Neutrophil (primary cell): ENCODE measurements around the gene ATP7B.

Experiments used
- H3K27ac ChIP-seq: fragments of 200-600 bp; sonication (generic); 2 replicates; pipeline ENCODE4 v1.5.1; 2016; ENCODE audit warnings: mild to moderate bottlenecking, moderate library complexity
- H3K27me3 ChIP-seq: fragments of 200-600 bp; sonication (generic); 2 replicates; pipeline ENCODE4 v1.6.0; 2016; ENCODE audit warnings: mild to moderate bottlenecking
- H3K36me3 ChIP-seq: fragments of 200-600 bp; sonication (generic); 2 replicates; pipeline ENCODE4 v1.5.1; 2017
- H3K4me1 ChIP-seq, 2 experiments: fragments of 200-600 bp in 1 of 2; sonication (generic) in 1 of 2; 1 replicate in 1 of 2; 2 replicates in 1 of 2; pipeline versions ENCODE4 v1.5.1 to v1.6.1; 2013 to 2016; ENCODE audit warnings: low read depth in 1 of 2, low read length in 1 of 2, mild to moderate bottlenecking in 1 of 2, moderate library complexity in 1 of 2; ENCODE audit not compliant: control insufficient read depth in 1 of 2, insufficient read depth in 1 of 2
- H3K4me3 ChIP-seq, 2 experiments: fragments of 200-600 bp in 1 of 2; sonication (generic) in 1 of 2; 1 replicate in 1 of 2; 2 replicates in 1 of 2; pipeline ENCODE4 v1.5.1; 2013 to 2016; ENCODE audit warnings: low read depth in 1 of 2, low read length in 1 of 2, mild to moderate bottlenecking in 1 of 2, moderate library complexity in 1 of 2
- H3K9me3 ChIP-seq: fragments of 200-600 bp; sonication (generic); 2 replicates; pipeline ENCODE4 v1.5.1; 2016
- TF ChIP-seq, protein P1 (sequence below): fragments of 200-600 bp; sonication (generic); IDR thresholded peaks from 2 replicates; pipeline ENCODE4 v1.5.1; 2016; ENCODE audit warnings: antibody characterized with exemption

Gene ATP7B

DNA sequence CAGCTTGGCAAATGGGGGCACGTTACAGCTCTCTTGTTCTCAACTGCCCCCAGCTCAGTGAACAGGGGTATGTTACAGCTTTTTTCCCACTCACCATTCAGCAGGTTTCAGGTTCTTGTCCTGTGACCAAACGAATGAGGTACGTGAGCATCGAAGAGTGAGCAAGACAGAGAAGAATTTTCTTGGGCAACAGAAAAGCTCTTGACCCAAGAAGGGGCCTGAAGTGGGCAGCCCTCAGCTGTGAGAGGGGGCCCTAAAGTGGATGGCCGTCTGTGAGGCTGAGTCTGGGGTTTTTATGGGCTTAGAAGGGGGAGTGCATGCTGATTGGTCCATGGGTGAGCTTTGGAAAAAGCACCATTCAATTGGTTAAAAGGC, 128.0 kb downstream of the ATP7B start:
- no peaks in the 10 kb centered on the region for H3K4me1 ChIP-seq
- H3K9me3 ChIP-seq = no peaks in the 10 kb centered on the region
- TF ChIP-seq, protein P1, sequence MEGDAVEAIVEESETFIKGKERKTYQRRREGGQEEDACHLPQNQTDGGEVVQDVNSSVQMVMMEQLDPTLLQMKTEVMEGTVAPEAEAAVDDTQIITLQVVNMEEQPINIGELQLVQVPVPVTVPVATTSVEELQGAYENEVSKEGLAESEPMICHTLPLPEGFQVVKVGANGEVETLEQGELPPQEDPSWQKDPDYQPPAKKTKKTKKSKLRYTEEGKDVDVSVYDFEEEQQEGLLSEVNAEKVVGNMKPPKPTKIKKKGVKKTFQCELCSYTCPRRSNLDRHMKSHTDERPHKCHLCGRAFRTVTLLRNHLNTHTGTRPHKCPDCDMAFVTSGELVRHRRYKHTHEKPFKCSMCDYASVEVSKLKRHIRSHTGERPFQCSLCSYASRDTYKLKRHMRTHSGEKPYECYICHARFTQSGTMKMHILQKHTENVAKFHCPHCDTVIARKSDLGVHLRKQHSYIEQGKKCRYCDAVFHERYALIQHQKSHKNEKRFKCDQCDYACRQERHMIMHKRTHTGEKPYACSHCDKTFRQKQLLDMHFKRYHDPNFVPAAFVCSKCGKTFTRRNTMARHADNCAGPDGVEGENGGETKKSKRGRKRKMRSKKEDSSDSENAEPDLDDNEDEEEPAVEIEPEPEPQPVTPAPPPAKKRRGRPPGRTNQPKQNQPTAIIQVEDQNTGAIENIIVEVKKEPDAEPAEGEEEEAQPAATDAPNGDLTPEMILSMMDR = no peak
- no peaks in the 10 kb centered on the region for H3K36me3 ChIP-seq
- H3K27ac ChIP-seq = no peak overlapping the region
- H3K27me3 ChIP-seq = no peaks in the 10 kb centered on the region
- H3K4me3 ChIP-seq = no peak overlapping the region
